Stromal cell of bone marrow (primary cell): ENCODE results near the gene IP6K2.
A peak's percentile ranks its signal among the peaks of the same experiment; 100 is the strongest.

Experiments used
- DNase-seq: peaks from one replicate; pipeline ENCODE4 v3.0.0-alpha.2; 2012; ENCODE audit warnings: low read depth

IP6K2 gene

DNA sequence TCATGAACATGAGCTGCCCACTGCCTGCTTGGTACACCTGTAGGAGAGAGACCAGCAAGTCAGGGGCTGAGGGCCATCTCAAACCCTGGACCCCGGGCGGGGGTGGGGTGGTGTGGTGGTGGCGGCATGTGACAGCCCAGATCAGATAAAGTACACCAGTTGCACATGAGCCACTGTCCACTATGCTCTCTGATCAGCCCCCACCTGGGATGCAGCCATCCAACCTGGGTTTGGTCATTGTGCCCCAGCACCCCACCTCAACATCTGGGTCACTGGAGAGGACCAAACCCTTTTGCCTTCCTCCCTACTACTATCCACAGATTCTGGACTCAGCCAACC, 28.3 kb downstream of the IP6K2 start:
- no peak for DNase-seq

GRCh38 chr3:48688032-48688736, 28.8 kb downstream of the IP6K2 start:
- no peak for DNase-seq

DNA sequence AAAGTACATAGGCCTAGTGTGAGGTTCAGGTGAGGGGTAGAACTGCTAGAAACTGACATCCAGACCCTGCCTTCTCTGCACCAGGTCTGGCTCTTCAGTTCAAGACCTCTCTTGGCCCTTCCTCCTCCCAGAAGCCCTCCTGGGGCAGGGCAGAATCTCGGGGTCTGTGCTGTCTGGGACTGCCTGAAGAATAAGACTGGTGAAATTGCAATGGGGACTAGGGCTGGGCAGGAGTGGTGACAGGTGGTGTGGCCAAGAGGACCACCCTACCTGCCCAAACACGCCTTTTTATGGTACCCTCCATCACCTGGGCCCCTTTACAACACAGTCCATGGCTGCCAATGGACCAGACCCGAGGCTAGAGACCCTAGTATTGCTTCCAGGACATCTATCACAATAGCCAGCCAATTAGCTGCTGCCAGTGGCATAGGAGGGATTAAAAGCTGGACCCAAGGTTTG, 29.8 kb downstream of the IP6K2 start:
- no peak for DNase-seq

GRCh38 chr3:48686538-48687219, 30.3 kb downstream of the IP6K2 start:
- DNase-seq, result no peak

GRCh38 chr3:48685603-48686511, 31.2 kb downstream of the IP6K2 start, which contains the start of gene NCKIPSD:
NCKIPSD (minus strand) TSS chr3:48685915; CDS start chr3:48685807, 108 bp downstream.
- peak; percentile 65 for DNase-seq

DNA sequence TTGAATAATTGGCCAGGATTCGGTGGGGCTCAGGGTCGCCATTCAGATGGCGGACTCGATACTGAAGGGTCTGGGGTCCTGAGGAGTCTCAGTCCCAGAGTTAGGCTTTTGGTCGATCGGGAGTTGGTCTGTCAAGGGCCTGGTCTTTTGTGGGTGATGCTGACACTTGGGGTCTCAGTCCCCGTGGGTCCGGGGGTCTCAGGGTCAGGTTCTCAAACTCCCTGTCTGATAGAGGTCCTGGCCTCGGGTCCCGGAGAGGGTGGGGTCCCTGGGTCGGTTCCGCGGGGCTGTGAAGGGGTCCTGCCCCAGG, 31.8 kb downstream of the IP6K2 start:
- DNase-seq, result no peak

GRCh38 chr3:48684480-48685143, 32.4 kb downstream of the IP6K2 start:
- no peak for DNase-seq

- DNase-seq, result no peak
These were observed 33.0 kb downstream of the IP6K2 start for GRCh38 chr3:48684054-48684349.

DNA sequence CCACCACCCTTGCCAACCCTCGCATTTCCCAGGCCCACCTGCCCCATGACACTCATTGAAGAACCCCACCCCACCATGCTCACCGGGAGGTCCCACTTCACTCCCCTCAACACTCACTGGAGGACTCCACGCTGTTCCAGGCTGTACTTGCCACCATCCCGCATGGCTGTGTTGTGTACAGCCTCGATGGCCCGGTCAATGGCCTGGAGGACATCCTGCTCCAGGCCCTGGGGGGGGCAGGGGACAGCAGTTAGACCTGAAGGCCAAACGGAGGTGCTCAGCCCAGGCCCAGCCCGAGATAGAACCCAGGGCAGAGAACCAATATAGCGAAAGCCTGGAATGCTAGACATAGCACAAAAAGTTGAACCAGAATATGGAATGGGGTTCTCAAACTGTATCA, 34.2 kb downstream of the IP6K2 start:
- DNase-seq, result no peak

- DNase-seq, result no peak
These were observed 34.9 kb downstream of the IP6K2 start for GRCh38 chr3:48681974-48682610.

GRCh38 chr3:48681541-48681880, 35.5 kb downstream of the IP6K2 start:
- no peak for DNase-seq

DNA sequence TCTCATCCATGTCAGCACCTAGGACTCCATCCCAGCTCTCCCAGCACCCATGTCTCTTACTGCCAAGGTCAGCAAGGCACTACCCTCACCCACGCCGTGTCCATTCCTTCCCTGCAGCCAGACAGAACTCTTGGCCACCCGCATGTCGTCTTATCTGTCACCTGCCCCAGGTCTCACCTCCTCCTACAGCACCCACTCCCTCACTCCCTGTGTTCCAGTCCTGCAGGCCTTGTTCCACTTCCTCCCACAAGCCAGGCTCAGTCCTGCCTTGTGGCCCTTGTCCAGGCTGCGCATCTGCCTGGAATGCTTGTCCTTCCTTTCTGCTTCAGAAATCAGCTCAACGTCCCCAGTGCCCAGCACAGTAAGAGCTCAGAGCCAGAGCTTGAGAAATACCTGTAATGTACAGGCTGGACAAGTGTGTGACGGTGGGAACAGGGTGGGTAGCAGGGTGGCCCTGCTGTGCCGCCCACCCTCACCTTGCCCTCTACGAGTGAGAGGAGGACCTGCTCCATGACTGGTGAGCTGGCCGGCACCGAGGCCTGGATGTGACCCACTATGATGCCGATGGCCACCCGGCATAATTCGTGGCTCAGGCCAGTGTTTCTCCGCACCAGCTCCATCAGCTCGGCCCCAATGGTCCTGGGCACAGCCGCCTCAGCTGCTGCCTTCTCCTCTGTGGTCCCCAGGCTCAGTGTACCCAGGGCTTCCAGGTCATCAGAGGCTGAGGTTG, 36.0 kb downstream of the IP6K2 start:
- DNase-seq, result no peak

DNA sequence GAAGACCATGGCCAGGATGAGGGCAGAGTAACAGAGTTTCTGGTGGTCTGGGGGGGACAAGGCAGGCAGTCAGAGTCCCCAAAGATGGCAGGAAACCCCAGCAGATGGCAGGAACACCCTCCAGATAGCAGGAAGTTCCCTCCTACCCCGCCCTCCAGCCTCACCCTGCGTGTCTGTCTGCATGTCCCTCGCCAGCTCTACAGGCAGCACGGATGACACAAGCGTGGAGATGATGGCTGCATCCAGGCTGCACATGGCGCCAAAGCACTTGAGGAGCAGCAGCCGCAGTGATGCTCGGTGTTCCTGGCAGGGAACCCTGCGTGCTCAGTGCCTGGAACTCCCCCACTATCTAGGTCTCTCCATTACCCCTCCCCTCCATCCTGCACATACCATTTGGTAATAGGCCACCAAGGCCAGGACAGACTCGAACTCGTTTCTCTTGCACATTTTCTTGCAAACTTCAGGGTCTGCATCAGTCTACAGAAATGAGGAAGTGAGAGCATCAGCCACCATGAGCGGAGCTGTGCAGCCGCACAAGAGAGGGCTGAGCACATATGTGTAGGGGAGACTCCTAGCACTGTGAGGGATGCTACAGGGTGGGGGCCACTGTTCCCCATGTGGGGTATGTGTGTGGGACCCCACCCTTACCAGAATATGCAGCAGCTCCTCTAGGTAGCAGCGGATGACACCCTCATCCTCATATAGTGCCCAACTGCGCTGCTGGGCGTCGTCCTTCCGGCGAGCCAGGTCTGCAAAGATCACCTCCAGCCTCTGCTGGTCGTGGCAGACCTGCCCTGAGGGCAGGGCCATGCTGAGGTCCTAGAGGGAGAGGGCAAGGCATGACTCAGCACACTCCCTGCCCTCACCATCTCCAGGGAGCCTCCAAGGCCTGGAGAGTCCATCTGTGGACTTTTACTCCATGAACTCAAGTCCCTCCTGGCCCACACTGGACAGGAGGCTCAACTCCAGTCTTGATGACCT, 37.3 kb downstream of the IP6K2 start:
- no peak for DNase-seq

DNA sequence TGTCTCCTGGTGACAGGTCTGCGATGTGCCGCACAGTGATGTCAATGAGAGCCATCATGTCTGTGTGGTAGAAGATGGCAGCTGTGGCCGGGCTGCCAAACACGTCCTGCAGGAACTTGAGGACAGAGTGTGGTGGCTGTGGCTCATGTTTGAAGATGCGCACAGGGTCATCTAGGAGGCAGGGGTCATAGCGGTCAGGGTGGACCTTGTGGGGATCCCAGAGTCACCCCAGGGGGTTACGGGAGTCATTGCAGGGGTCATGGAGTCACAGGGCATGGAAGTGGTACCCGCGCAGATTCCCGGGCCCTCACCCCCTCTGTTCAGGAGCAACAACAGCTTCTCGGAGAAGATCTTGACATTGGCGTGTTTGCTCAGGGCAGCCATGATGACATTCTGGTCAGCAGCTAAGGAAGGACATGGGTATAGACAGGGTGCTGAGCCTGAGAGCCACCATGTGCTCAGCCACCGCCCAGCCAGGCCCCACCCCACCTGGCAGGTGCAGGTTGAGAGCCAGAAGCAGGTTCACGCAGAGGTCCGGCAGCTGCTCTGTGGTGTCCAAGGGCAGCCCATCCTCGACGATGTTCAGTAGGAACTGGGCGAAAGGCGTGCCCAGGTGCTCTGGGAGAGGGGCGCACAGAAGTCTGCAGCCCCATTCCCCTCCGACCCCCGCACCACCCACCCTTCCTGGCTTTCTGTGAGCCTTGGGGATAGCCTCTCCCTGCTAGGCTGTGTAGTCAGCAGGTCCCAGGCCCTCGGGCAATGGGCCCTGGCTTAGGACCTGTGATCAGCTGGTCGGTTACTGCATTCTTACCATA, 38.2 kb downstream of the IP6K2 start:
- DNase-seq, result no peak

DNA sequence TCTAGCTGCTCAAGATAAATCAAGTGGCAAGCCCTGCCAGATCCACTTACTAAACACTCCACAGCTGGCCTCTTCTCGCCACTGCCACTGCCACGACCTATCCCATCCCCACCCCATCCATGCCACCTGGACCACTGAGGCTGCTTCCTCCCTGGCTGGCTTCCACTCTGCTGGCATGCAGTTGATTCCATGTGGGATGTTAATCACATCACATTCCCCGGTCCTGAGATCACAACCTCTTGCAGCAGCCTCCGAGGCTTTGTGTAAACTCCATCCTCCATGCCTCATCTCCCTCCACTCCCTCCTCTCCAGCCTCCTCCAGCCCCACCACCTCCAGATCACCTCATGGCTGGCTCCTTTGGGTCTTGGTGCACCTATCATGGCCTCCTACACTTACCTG, 39.0 kb downstream of the IP6K2 start:
- no peak for DNase-seq

DNA sequence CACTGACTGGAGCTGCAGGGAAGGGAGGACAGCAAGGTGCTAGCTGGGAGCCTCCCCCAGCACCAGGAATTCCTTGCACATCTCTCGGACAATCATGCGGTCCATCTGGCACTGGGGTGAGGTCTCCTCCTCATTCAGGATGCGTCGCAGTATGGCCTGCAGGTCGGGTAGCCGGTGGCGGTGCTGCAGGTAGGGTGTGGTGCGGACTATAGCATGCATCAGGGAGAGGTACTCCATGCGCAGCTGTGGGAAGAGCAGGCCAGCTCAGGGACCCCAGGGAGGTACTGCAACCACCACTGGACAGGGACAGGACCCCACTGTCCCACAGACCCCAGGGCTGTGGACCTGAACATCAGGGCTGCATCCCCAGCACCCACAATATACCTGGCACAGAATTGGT, 42.5 kb downstream of the IP6K2 start:
- no peak for DNase-seq

- no peak for DNase-seq
These were observed 44.5 kb downstream of the IP6K2 start for GRCh38 chr3:48672522-48672921.

- DNase-seq, result no peak
These were observed 52.1 kb downstream of the IP6K2 start for GRCh38 chr3:48664929-48665328.

DNA sequence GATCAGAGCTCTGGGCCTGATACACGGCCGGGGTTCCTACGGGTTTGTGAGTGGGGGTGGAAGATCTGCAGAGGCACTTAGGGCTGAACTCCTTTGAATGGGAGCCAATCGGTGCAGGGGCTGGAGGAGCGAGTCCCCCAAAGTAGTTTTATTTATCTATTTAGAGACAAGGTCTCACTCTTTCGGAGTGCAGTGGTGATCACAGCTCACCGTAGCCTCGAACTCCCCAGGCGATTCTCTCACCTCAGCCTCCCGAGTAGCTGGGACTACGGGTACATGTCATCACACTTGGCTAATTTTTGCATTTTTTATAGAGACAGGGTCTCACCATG, 52.7 kb downstream of the IP6K2 start:
- no peak for DNase-seq
